Immature natural killer cell (primary cell): Measurements from ENCODE around the gene NEURL1B. TPM values are rescaled to one million over a fixed set of nuclear protein-coding genes. Genes with fewer than 3 reads are reported as not detected.
"Not testable (repeated sequence)": the region's sequence is repeated elsewhere in the genome, so short reads cannot be mapped to it uniquely, and the experiment has no call there.

ENCODE experiments used
- DNase-seq, 3 donors: peaks; one replicate each; pipeline ENCODE4 v3.0.0; 2022; ENCODE audit warnings: mixed read lengths in 1 of 3
- H3K27ac Mint-ChIP-seq, 6 donors: one replicate each; pipeline ENCODE4 v1.8.0; 2020; ENCODE audit warnings: mixed read lengths in 6 of 6, mild to moderate bottlenecking in 5 of 6, inconsistent platforms in 4 of 6, moderate library complexity in 3 of 6
- H3K27me3 Mint-ChIP-seq, 3 donors: one replicate each; pipeline ENCODE4 v1.8.0; 2020 to 2021; ENCODE audit warnings: low read depth in 3 of 3, mild to moderate bottlenecking in 3 of 3, mixed read lengths in 3 of 3, moderate library complexity in 3 of 3, inconsistent platforms in 1 of 3
- H3K36me3 Mint-ChIP-seq, 3 donors: one replicate each; pipeline ENCODE4 v1.8.0; 2020; ENCODE audit warnings: mixed read lengths in 3 of 3, inconsistent platforms in 2 of 3, mild to moderate bottlenecking in 2 of 3
- H3K4me1 Mint-ChIP-seq, 2 donors: one replicate each; pipeline ENCODE4 v1.8.0; 2020; ENCODE audit warnings: inconsistent platforms in 2 of 2, mild to moderate bottlenecking in 2 of 2, mixed read lengths in 2 of 2, moderate library complexity in 1 of 2
- H3K4me3 Mint-ChIP-seq, 5 donors: one replicate each; pipeline ENCODE4 v1.8.0; 2020; ENCODE audit warnings: mild to moderate bottlenecking in 5 of 5, mixed read lengths in 5 of 5, inconsistent platforms in 3 of 5, moderate library complexity in 3 of 5
- H3K9me3 Mint-ChIP-seq, 6 donors: one replicate each; pipeline ENCODE4 v1.8.0; 2020; ENCODE audit warnings: mild to moderate bottlenecking in 6 of 6, mixed read lengths in 6 of 6, inconsistent platforms in 4 of 6, moderate library complexity in 3 of 6
- polyA plus RNA-seq, 3 donors: library from polyadenylated mRNA; unstranded; fragments of 300-500 nt; fragmentation: Illumina TruSeq; gene quantifications; one replicate each; pipeline ENCODE4 v1.2.3, GENCODE V29; 2021

NEURL1B gene
- polyA plus RNA-seq, 3 donors from 2014 or later: 0.09 TPM; not detected in 2

DNA sequence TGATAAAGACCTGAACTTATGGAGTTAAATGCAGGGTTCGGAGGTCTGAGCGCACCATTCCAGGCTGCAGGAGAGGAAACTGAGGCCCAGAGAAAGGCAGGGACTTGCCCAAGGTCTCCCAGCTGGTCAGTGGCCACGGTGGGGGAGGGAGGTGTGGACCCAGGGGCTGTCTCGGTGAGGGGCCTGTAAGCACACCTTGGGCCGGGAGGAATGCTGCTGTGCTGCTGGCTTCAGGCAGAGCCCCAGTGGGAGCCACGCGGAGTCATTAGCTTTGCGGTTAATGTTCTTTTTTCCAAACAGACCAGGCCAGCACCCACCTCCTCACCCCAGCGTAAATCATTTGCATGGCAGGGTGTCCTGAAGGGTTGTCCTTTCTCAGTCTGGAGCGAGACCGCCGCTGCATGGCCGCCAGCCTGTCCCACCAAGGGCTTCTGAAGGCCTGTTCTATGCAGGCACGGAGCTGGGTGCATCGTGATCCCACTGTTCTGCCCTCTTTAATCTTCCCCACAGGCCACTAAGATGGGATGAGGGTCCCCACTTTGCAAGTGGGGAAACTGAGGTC, 35.9 kb downstream of the NEURL1B start:
- no peak overlapping the region for H3K27ac Mint-ChIP-seq
- H3K4me1 Mint-ChIP-seq: no peaks in the 10 kb centered on the region
- H3K4me3 Mint-ChIP-seq: no peak overlapping the region
- DNase-seq: no peak
- no peaks in the 10 kb centered on the region for H3K27me3 Mint-ChIP-seq
- H3K36me3 Mint-ChIP-seq: no peaks in the 10 kb centered on the region
- peaks cover 0 to 1% (median 0%) of the 10 kb centered on the region in 6 donors for H3K9me3 Mint-ChIP-seq

GRCh38 chr5:172678362-172678874, 37.4 kb downstream of the NEURL1B start:
- H3K36me3 Mint-ChIP-seq, H3K27ac Mint-ChIP-seq, H3K27me3 Mint-ChIP-seq, H3K4me3 Mint-ChIP-seq, H3K9me3 Mint-ChIP-seq, DNase-seq, H3K4me1 Mint-ChIP-seq: not testable (repeated sequence)

DNA sequence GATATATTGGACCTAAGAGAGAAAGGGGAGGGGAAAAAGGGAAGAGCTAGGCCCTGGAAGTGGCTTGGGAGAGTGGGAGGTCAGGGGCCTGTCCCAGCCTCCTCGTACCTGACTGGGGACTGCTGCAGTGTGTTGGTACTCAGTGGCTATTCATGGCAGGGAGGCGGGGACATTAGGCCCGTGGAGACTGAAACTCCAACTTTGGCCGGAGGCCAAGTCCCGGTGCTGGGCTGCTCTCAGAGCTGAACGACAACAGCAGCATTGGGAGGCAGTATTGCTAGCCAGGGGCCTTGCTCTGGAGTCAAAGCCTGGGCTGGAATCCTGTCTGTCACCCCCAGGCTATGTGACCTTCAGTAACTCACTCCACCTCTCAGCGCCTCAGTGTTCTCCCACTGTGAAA, 37.8 kb downstream of the NEURL1B start:
- Mint-ChIP-seq H3K4me3 (no peak overlapping the region), H3K27ac (no peak overlapping the region), H3K4me1 (peaks cover 0 to 7% of the 10 kb centered on the region in 2 donors), H3K36me3 (no peaks in the 10 kb centered on the region), H3K27me3 (peaks cover 0 to 2% (median 0%) of the 10 kb centered on the region in 3 donors), H3K9me3 (peaks cover 0 to 1% (median 0%) of the 10 kb centered on the region in 6 donors)
- DNase-seq: no peak

GRCh38 chr5:172679628-172680212, 38.7 kb downstream of the NEURL1B start:
- Mint-ChIP-seq H3K27me3 (peaks cover 0 to 4% (median 2%) of the 10 kb centered on the region in 3 donors), H3K4me3 (no peak overlapping the region), H3K9me3 (peaks cover 0 to 1% (median 0%) of the 10 kb centered on the region in 6 donors), H3K36me3 (no peaks in the 10 kb centered on the region), H3K4me1 (peaks cover 4 to 13% of the 10 kb centered on the region in 2 donors), H3K27ac (no peak overlapping the region)
- no peak for DNase-seq

DNA sequence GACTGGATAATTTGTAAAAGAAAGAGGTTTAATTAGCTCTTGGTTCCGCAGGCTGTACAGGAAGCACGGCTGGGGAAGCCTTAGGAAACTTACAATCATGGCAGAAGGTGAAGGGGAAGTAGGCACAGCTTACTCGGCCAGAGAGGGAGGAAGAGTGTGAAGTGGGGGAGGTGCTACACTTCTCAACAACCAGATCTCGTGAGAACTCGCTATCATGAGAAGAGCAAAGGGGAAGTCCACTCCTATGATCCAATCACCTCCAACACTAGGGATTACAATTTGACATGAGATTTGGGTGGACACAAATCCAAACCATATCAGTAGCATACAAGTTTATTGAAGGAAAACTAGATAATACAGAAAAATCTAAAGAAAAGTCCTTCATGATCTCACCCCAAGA, 39.9 kb downstream of the NEURL1B start:
- H3K27ac Mint-ChIP-seq: no peak overlapping the region
- no peak for DNase-seq
- peaks cover 4 to 13% of the 10 kb centered on the region in 2 donors for H3K4me1 Mint-ChIP-seq
- H3K9me3 Mint-ChIP-seq: no peaks in the 10 kb centered on the region
- H3K4me3 Mint-ChIP-seq: no peak overlapping the region
- H3K36me3 Mint-ChIP-seq: no peaks in the 10 kb centered on the region
- H3K27me3 Mint-ChIP-seq: peaks cover 2 to 4% (median 2%) of the 10 kb centered on the region in 3 donors

DNA sequence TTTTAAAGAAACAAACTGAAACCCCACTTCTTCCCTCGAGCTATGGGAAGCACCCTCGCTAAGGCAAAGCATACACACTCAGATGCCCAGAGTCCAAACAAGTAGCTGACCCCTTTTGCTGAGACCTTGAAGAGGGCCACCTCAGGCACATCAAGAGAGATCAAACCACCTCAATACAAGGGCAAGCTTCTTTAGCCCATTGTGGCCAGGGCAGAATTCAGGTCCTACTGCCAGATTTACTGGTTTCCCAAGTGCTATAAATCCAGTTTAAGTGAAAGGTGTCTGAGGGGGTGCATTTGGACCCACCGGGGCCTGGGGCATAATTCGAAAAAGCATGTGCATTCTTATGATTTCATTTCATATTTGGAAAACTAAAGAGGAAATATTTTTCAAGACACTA, 40.4 kb downstream of the NEURL1B start:
- H3K4me1 Mint-ChIP-seq: peaks cover 4 to 13% of the 10 kb centered on the region in 2 donors
- no peaks in the 10 kb centered on the region for H3K9me3 Mint-ChIP-seq
- DNase-seq: no peak
- peaks cover 2 to 4% (median 2%) of the 10 kb centered on the region in 3 donors for H3K27me3 Mint-ChIP-seq
- H3K36me3 Mint-ChIP-seq: no peaks in the 10 kb centered on the region
- no peak overlapping the region for H3K4me3 Mint-ChIP-seq
- H3K27ac Mint-ChIP-seq: no peak overlapping the region

DNA sequence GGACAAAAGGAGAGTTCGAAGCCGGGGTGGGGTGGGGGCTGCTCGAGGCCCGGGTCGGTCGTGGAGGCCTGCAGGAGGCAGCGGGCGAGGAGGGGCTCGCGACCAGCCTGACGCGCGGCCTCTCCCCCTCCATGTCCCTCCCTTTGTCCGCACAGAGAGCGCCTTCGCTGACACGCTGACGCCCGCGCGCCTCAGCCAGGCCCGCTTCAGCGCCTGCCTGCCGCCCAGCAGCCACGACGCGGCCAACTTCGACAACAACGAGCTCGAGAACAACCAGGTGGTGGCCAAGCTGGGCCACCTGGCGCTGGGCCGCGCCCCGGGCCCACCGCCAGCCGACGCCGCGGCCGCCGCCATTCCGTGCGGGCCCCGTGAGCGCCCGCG, 42.2 kb downstream of the NEURL1B start:
- peaks cover 0 to 1% (median 0%) of the 10 kb centered on the region in 3 donors for H3K36me3 Mint-ChIP-seq
- peak overlapping the region in 2 of 6 donors; percentile 8 to 62 for H3K27ac Mint-ChIP-seq
- H3K9me3 Mint-ChIP-seq: no peaks in the 10 kb centered on the region
- no peak for DNase-seq
- H3K27me3 Mint-ChIP-seq: peaks cover 2 to 4% (median 2%) of the 10 kb centered on the region in 3 donors
- H3K4me3 Mint-ChIP-seq: peak overlapping the region; percentile 46 to 83 (median 75)
- peaks cover 6 to 15% of the 10 kb centered on the region in 2 donors for H3K4me1 Mint-ChIP-seq

GRCh38 chr5:172683645-172684471, 42.8 kb downstream of the NEURL1B start:
- Mint-ChIP-seq H3K4me1 (peaks cover 12 to 21% of the 10 kb centered on the region in 2 donors), H3K4me3 (peak overlapping the region; percentile 74 to 86 (median 84)), H3K36me3 (peaks cover 0 to 4% (median 0%) of the 10 kb centered on the region in 3 donors), H3K9me3 (no peaks in the 10 kb centered on the region), H3K27me3 (peaks cover 2 to 4% (median 2%) of the 10 kb centered on the region in 3 donors), H3K27ac (peak overlapping the region; percentile 23 to 85 (median 78))
- DNase-seq: peak; percentile 59 to 72 (median 70)

- Mint-ChIP-seq H3K27ac (peak overlapping the region in 4 of 6 donors; percentile 35 to 81 (median 54)), H3K9me3 (no peaks in the 10 kb centered on the region), H3K4me1 (peaks cover 13 to 21% of the 10 kb centered on the region in 2 donors), H3K27me3 (peaks cover 2 to 4% (median 2%) of the 10 kb centered on the region in 3 donors), H3K4me3 (peak overlapping the region in 3 of 5 donors; percentile 0 to 75 (median 3)), H3K36me3 (peaks cover 0 to 4% (median 0%) of the 10 kb centered on the region in 3 donors)
- DNase-seq: no peak
Measured at GRCh38 chr5:172685091-172685490, 44.0 kb downstream of the NEURL1B start.

GRCh38 chr5:172686111-172686510, 45.0 kb downstream of the NEURL1B start:
- Mint-ChIP-seq H3K4me1 (peaks cover 13 to 21% of the 10 kb centered on the region in 2 donors), H3K9me3 (no peaks in the 10 kb centered on the region)

DNA sequence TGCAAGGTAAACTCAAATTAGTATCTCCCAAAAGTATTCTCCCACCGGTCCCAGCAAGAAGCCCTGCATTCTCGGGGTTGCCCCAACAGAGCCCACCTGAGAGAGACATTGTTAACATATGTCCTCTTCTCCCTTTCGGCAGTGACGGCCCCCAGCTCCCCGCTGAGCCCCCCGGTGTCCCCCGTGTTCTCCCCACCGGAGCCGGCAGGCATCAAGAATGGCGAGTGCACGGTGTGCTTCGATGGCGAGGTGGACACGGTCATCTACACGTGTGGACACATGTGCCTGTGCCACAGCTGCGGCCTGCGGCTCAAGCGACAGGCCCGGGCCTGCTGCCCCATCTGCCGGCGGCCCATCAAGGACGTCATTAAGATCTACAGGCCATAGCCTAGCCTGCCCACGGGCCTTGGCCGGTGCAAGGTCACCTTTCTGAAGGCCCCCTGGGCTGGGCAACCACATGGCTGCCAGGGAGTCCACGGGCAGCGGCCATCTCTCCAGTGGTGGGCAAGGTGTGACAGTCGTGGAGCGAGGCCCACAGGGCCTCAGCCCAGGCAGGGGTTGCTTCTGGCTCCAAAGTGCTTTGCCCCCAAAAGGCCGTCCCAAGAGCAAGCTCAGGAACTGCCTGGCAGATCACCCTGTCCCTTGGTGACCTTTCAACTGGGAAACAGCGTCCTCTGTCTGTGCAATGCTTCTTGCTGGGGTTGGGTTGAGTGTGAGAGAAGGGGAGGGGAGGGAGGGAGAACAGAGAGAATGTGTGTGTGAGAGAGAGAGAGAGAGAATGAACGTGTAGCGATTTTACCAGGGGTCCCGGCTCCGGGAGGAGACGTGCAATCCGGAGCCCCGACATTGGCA, 45.7 kb downstream of the NEURL1B start:
- Mint-ChIP-seq H3K27ac (peak overlapping the region in 1 of 6 donors; percentile 26), H3K9me3 (no peaks in the 10 kb centered on the region), H3K27me3 (peaks cover 2 to 4% (median 2%) of the 10 kb centered on the region in 3 donors), H3K36me3 (peaks cover 0 to 4% (median 0%) of the 10 kb centered on the region in 3 donors), H3K4me1 (peaks cover 13 to 21% of the 10 kb centered on the region in 2 donors), H3K4me3 (no peak overlapping the region)
- DNase-seq: no peak

More at GRCh38 chr5:172686111-172686510, 45.0 kb downstream of the NEURL1B start:
- H3K4me3 Mint-ChIP-seq: no peak overlapping the region
- no peak overlapping the region for H3K27ac Mint-ChIP-seq
- peaks cover 0 to 4% (median 0%) of the 10 kb centered on the region in 3 donors for H3K36me3 Mint-ChIP-seq
- peaks cover 2 to 4% (median 2%) of the 10 kb centered on the region in 3 donors for H3K27me3 Mint-ChIP-seq
- no peak for DNase-seq

- Mint-ChIP-seq H3K36me3 (peaks cover 0 to 4% (median 0%) of the 10 kb centered on the region in 3 donors), H3K4me3 (no peak overlapping the region), H3K27me3 (peaks cover under 1 to 4% (median 2%) of the 10 kb centered on the region in 3 donors), H3K27ac (peak overlapping the region in 5 of 6 donors; percentile 25 to 81 (median 71)), H3K9me3 (no peaks in the 10 kb centered on the region), H3K4me1 (peaks cover 13 to 16% of the 10 kb centered on the region in 2 donors)
- no peak for DNase-seq
Measured at GRCh38 chr5:172687940-172688339, 46.9 kb downstream of the NEURL1B start.
